Cerebellar cortex (tissue), 1 donor: ENCODE data around the gene COMT.
"Not testable (repeated sequence)": the region's sequence is repeated elsewhere in the genome, so short reads cannot be mapped to it uniquely, and the experiment has no call there.

ENCODE experiments used
- DNase-seq: peaks from one replicate; pipeline ENCODE4 v3.0.0-alpha.2; 2015; ENCODE audit warnings: low spot score

COMT gene

GRCh38 chr22:19941365-19942082 lies at the start of gene COMT, which contains the start of gene TXNRD2:
Gene COMT, plus strand, starts transcription at chr22:19941772. Its CDS starts 20,755 bp downstream, at chr22:19962527.
Gene TXNRD2, minus strand, starts transcription at chr22:19941818. Its CDS starts 15 bp downstream, at chr22:19941803.
- DNase-seq: no peak

GRCh38 chr22:19892257-19892879 lies 49.2 kb upstream of the COMT start:
- DNase-seq: no peak

GRCh38 chr22:19892925-19893324 lies 48.6 kb upstream of the COMT start:
- DNase-seq: no peak

GRCh38 chr22:19893363-19893762 lies 48.2 kb upstream of the COMT start:
- DNase-seq: no peak

DNA sequence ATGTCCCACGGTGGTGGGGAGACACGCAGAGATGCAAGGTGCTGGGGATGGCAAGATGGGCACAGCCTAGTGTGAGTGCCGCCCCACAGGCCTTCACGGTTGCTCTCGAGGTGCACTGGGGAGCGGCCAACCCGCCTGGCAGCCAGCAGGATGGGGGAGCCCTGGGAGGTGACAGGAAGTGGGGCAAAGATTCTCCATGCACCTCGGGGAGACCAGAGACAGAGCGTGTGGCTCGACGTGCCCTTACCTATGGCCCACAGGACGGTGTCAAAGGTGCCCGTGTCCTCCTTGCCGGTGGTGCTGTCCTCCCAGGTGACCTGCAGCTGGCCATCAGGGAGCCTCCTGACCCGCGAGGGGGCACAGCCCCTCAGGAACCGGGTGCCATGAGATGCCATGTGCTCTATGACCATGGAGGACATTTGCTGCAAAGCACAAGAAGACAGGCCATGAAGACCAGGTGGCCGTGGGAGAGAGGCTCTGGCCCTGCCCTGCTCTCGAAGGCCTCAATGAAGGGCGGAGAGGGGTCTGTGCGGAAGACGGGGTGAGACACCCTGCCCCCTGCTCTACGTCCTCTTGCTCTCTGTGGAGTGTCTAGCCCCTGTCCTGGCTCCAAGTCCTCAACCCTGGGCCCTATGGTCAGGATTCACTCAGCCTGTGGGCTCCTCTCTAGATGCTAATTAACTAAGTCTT lies 46.3 kb upstream of the COMT start:
- no peak for DNase-seq

GRCh38 chr22:19896665-19897355 lies 44.8 kb upstream of the COMT start:
- peak; percentile 50 for DNase-seq

DNA sequence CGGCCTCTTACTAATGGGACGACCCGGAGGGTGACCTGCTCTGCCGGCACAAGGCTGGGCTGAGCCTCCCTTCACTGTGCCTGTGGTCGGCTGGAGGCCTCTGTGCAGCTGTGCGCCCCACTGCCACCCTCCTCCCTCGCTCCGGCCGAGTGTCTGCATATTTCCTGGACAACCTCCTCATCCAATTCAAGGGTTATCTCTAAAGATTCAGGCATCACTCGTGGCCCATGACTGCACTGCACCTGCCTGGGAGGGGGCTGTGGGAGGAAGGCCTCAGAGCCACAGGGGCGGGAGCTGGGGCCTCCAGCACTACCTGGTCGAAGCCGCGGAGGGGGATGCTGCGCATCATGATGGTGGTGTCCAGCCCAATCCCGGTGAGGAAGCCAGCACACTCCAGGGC lies 43.8 kb upstream of the COMT start:
- DNase-seq: no peak

DNA sequence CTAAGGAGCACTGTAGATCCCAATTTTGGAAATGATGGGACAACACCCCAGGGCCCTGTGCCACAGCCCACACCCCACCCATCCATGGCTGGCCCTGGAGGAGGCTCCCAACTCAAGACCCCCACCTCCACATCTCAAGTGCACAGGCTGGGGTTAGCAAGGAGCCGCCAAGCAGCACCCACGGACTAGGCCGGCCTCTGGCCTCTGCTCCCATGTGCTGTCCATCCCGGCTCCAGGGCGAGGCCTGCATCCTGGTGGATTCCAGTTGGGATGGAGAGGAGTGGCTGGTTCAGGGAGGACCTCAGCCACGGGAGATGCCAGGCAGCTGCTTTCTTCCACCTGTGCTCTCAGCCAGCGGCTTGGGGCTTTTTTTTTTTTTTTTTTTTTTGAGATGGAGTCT lies 43.4 kb upstream of the COMT start:
- DNase-seq: no peak

- DNase-seq: no peak
Observed at GRCh38 chr22:19898831-19899567, 42.6 kb upstream of the COMT start.

DNA sequence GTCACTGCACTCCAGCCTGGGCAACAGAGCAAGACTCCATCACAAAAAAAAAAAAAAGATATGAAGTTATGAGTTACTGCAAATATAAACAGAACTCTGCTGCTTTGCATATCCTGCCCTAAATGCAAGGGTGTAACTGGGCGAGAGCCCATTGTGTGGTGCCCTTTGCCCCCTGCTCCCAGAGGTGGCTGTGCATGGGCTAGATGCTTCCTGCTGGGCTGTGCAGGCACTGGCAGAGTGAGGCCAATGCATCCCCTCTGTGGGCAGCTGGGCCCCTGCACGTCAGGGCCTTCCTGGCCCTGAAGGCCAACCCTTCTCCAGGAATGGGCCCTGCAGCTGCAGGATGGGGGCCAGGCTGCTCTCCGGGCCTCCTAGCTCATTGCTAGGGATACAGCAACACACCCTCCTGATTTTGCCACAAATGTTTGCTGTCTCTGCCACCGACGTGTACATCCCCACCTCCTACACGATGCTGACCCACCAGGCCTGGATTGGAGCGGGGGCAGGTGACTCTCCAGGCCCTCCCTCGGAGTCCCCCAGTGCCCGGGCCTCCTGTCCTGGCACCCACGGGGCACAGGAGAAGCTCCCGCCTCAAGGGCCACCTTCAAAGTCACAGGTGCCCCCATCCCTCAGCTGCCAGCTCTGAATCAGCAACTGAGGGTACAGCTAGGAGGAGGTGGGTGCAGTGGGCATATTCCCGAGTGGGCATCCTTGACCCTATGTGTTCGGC lies 40.7 kb upstream of the COMT start:
- DNase-seq: no peak

- no peak for DNase-seq
Observed at GRCh38 chr22:19901577-19902244, 39.9 kb upstream of the COMT start.

GRCh38 chr22:19902245-19902715 lies 39.3 kb upstream of the COMT start:
- no peak for DNase-seq

DNA sequence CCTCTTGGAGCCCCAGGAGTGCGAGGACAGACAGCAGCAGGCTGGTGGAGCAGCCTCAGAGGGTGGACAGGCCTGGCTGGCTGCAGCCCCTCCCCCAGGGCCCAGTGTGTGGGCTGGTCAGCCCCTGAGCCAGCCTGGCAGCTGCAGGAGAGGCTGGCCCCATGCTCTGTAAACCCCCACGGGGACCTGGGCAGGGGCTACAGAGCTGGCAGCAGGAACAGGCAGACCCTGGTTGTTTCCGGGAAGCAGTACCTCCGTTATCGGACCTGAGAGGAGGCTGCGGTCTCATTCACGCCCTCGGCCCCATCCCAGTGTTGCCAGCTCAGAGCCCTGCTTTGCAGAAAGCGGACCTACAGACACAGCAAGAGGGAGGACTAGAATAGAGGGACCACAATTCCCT lies 38.5 kb upstream of the COMT start:
- no peak for DNase-seq

GRCh38 chr22:19903513-19903912 lies 38.1 kb upstream of the COMT start:
- no peak for DNase-seq

- DNase-seq: peak; percentile 75
Observed at GRCh38 chr22:19904174-19904856, 37.3 kb upstream of the COMT start.

DNA sequence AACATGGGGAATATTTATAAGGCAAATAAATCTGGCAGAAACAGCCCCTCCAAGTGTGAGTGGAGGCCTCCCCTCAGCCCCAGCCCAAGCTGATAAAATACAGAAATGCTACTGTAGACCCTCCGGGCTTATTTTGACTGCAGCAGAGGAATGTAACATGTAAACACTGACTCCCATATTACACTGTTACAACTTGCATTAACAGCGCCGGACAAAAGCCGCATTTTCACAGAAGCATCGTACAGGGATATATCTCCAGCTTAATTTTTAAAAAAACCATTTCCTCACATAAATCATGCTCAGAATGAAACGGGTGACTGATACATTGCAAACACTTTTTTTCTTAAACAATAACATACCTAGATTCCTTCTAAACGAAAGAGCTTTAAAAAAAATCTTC lies 36.6 kb upstream of the COMT start:
- DNase-seq: no peak

DNA sequence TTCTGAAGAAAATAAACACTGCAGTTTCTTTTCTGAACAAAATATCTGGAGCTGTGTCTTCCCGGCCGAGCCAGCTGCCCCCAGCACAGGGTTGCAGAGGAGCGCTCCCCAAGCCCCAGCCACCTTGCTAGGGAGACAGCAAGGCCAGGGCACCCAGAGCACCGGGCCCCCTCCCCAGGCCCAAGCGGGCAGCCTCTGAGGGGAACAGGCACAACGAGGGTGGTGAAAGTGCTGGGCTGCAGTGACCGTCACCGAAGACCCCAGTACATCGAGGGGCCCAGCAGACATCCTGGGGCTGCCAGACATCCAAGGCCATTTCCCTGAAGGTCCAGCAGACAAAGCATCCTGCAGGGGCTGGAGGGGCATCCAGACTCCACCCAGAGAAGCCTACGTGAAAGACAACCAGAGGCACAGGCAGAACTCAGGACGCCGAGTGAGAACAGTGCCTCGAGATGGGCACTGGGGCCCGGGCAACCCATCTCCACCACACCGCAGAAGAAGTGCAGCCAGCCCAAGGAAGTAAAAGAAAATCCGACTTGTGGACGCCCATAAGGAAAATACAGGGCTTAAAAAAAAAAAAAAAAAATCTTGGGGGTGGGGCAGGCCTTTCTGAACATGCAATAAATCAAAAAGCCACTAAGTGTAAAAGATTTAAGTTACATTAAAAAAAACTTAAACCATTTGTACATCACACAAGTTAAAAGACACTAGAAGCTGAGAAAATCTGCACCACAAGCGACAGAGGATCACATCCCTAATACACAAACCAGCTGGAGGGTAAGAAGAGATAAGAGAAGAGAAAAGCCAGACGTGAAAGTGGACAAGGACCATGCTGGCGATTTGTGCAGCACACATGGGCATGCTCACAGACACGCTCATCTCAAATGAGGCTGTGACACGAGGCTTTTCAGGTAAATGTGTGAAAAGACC lies 36.0 kb upstream of the COMT start:
- DNase-seq: no peak

- not testable (repeated sequence) for DNase-seq
Observed at GRCh38 chr22:19906864-19907263, 34.7 kb upstream of the COMT start.

- DNase-seq: not testable (repeated sequence)
Observed at GRCh38 chr22:19907902-19908301, 33.7 kb upstream of the COMT start.
